MCF 10A (cell line): Measurements from ENCODE around the gene DNASE1L1. TPM values are rescaled to one million over a fixed set of nuclear protein-coding genes. Genes with fewer than 3 reads are reported as not detected.

ENCODE experiments used
- BruUV-seq: library from RNA; stranded (reverse); fragments of 400-500 nt; replicated peaks from 2 replicates; lab custom pipeline; 2021; lab: Mats Ljungman, UMichigan
- CTCF ChIA-PET: fragments of 300-600 bp; sonication (Branson Sonifier 250); formaldehyde crosslinking; extraction: SDS; loops from one replicate; lab custom pipeline; 2021; ENCODE audit warnings: antibody characterized with exemption, inconsistent platforms; lab: Yijun Ruan, JAX
- POLR2A ChIA-PET: fragments of 300-600, 350-650 bp; sonication (Branson Sonifier 250); formaldehyde crosslinking; extraction: SDS; loops from one replicate; lab custom pipeline; 2020; ENCODE audit warnings: antibody characterized with exemption, inconsistent platforms; lab: Yijun Ruan, JAX
- DNase-seq: peaks from one replicate; pipeline ENCODE4 v3.0.0-alpha.2; 2018; ENCODE audit not compliant: unreplicated experiment
- H3K27ac Mint-ChIP-seq: one replicate; pipeline ENCODE4 v1.8.0; 2022; ENCODE audit warnings: mild to moderate bottlenecking, low read depth, mixed read lengths; ENCODE audit not compliant: unreplicated experiment
- H3K27me3 Mint-ChIP-seq: one replicate; pipeline ENCODE4 v1.8.0; 2022; ENCODE audit warnings: mixed read lengths; ENCODE audit not compliant: insufficient read depth, unreplicated experiment
- H3K36me3 Mint-ChIP-seq: one replicate; pipeline ENCODE4 v1.8.0; 2022; ENCODE audit warnings: mild to moderate bottlenecking, moderate library complexity, mixed read lengths; ENCODE audit not compliant: insufficient read depth, unreplicated experiment
- H3K4me1 Mint-ChIP-seq: one replicate; pipeline ENCODE4 v1.8.0; 2022; ENCODE audit warnings: mixed read lengths; ENCODE audit not compliant: insufficient read depth, unreplicated experiment
- H3K4me3 Mint-ChIP-seq: one replicate; pipeline ENCODE4 v1.8.0; 2022; ENCODE audit warnings: mild to moderate bottlenecking, moderate library complexity, mixed read lengths; ENCODE audit not compliant: unreplicated experiment
- H3K9me3 Mint-ChIP-seq: one replicate; pipeline ENCODE4 v1.8.0; 2022; ENCODE audit warnings: mixed read lengths; ENCODE audit not compliant: unreplicated experiment
- CTCF ChIP-seq: fragments of 200-600 bp; IDR thresholded peaks from one replicate; pipeline ENCODE4 v1.8.0; 2022; ENCODE audit warnings: antibody characterized with exemption, mild to moderate bottlenecking; ENCODE audit not compliant: unreplicated experiment
- intact Hi-C: fragments of 100-400 bp; cut with micrococcal nuclease; formaldehyde crosslinking; loops from 2 replicates; pipeline ENCODE4 v1.14.1; 2022
- total RNA-seq: library from RNA; stranded (reverse); gene quantifications from 2 replicates; pipeline ENCODE4 v1.2.3, GENCODE V29; 2022

Gene DNASE1L1
- total RNA-seq, 1 experiment from 2014 or later = 20.5 TPM

DNA sequence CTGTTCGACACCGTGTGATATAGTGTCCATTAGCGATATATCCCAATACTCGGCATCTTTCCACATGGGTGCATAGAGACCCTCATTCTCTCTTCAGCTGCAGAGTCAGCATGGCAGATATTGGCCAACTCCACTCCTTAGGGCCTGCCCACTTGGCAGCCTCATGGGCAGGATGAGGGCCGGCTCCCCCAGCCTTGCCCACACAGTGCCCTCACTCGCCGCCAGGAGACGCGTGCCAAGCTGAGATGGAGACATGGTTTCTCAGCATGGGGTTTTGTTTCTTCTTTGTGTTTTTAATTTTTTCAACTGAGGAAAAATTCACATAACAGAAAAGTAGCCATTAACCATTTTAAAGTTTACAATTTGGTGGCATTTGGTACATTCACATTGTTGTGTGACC, 43.8 kb upstream of the DNASE1L1 start:
- no peak for TF ChIP-seq CTCF
- no TSS peak for BruUV-seq
- no peak overlapping the region for H3K4me3 Mint-ChIP-seq
- CTCF ChIA-PET = interaction anchor here (0.6 to 1.3 kb wide), 3 partner anchors 8 to 81 kb away, joined by 3 read pairs; no protein-coding TSS in a partner anchor
- no peaks in the 10 kb centered on the region for H3K9me3 Mint-ChIP-seq
- no peak for DNase-seq
- intact Hi-C loops = no loop called here
- POLR2A ChIA-PET = no interaction called here
- peaks cover 31% of the 10 kb centered on the region for H3K27me3 Mint-ChIP-seq
- peaks cover 30% of the 10 kb centered on the region for H3K36me3 Mint-ChIP-seq
- peaks cover 6% of the 10 kb centered on the region for H3K4me1 Mint-ChIP-seq
- no peak overlapping the region for H3K27ac Mint-ChIP-seq

GRCh38 chrX:154450312-154450711, 41.3 kb upstream of the DNASE1L1 start:
- intact Hi-C loops = no loop called here
- H3K4me1 Mint-ChIP-seq = no peaks in the 10 kb centered on the region
- H3K36me3 Mint-ChIP-seq = peaks cover 31% of the 10 kb centered on the region
- no peaks in the 10 kb centered on the region for H3K9me3 Mint-ChIP-seq
- ChIA-PET CTCF (no interaction called here), POLR2A (no interaction called here)
- no peak for DNase-seq
- H3K27me3 Mint-ChIP-seq = peaks cover 50% of the 10 kb centered on the region
- H3K4me3 Mint-ChIP-seq = no peak overlapping the region
- no peak overlapping the region for H3K27ac Mint-ChIP-seq
- no peak for TF ChIP-seq CTCF
- no TSS peak for BruUV-seq

DNA sequence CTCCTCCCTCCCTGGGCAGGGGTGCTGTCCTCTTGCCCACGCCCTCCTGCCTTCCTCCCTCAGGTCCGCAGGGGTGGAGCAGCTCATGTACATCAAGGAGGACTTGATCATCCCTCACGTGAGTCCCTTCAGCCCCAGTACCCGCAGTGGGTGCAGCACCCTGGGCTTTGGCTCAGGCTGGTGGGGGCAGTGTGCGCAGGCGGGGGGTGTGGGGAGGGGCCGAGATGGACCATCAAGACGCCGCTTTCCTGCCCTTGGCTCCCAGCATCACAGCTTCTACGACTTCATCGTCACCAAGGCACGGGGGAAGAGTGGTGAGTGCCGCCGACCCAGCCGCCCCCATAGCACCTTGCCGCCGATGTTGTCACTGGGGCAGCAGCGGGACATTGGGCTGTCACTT, 40.6 kb upstream of the DNASE1L1 start:
- H3K27ac Mint-ChIP-seq = no peak overlapping the region
- H3K4me1 Mint-ChIP-seq = no peaks in the 10 kb centered on the region
- no TSS peak for BruUV-seq
- no peaks in the 10 kb centered on the region for H3K9me3 Mint-ChIP-seq
- intact Hi-C loops = no loop called here
- H3K36me3 Mint-ChIP-seq = peaks cover 31% of the 10 kb centered on the region
- POLR2A ChIA-PET = no interaction called here
- H3K4me3 Mint-ChIP-seq = no peak overlapping the region
- CTCF ChIA-PET = no interaction called here
- no peak for TF ChIP-seq CTCF
- no peak for DNase-seq
- H3K27me3 Mint-ChIP-seq = peaks cover 44% of the 10 kb centered on the region

DNA sequence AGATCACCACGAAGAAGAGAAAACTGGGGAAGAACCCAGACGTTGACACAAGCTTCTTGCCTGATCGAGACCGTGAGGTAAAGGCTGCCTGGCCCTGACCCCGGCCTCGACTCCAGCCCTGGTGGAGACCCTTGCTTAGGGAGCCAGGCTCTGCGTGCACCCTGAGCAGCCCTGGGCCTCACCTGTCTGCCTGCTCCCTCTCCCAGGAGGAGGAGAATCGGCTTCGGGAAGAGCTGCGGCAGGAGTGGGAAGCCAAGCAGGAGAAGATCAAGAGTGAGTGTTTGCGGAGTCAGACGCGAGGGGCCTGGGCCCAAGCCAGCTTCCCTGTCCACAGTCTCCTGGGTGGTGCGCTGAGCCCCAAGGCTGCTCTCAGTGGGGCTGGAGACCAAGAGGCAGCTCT, 39.4 kb upstream of the DNASE1L1 start:
- H3K27me3 Mint-ChIP-seq = peaks cover 34% of the 10 kb centered on the region
- intact Hi-C loops = no loop called here
- no peak overlapping the region for H3K4me3 Mint-ChIP-seq
- no peak for TF ChIP-seq CTCF
- H3K9me3 Mint-ChIP-seq = no peaks in the 10 kb centered on the region
- H3K36me3 Mint-ChIP-seq = peaks cover 36% of the 10 kb centered on the region
- ChIA-PET POLR2A (interaction anchor here (0.5 kb wide), 1 partner anchor 49 kb away, joined by 3 read pairs; no protein-coding TSS in a partner anchor), CTCF (interaction anchor here (0.5 kb wide), 1 partner anchor 28 kb away, joined by 3 read pairs; no protein-coding TSS in a partner anchor)
- no peaks in the 10 kb centered on the region for H3K4me1 Mint-ChIP-seq
- DNase-seq = no peak
- BruUV-seq = no TSS peak
- H3K27ac Mint-ChIP-seq = no peak overlapping the region
